ENCODE results near the gene FLOT2. TPM values are rescaled to one million over a fixed set of nuclear protein-coding genes. Genes with fewer than 3 reads are reported as not detected.

Gene FLOT2
- total and polyA plus RNA-seq, 2 of the 8 experiments (the other 6 are each of a cell fraction or from before 2014, with no cell fraction given): 116 to 189 TPM

GRCh38 chr17:28880572-28880945 lies 17.0 kb downstream of the FLOT2 start:
- 96% methylated on average over 10 of the region's 10 CpGs; no CpG with 5 or more reads in 1 of the 2 experiments for WGBS, 2 experiments (ENCODE audit: extremely low coverage in 1 of 2, insufficient coverage in 1 of 2, insufficient read length in 1 of 2, insufficient replicate concordance in 2 of 2, low coverage in 1 of 2, low lambda C conversion rate in 2 of 2, missing lambda C conversion rate in 1 of 2)
- TF ChIP-seq HDAC6 (IDR thresholded peaks at IDR 0.05; ENCODE audit: low read depth, low read length) (no peak), CTBP2 (IDR thresholded peaks at IDR 0.05; ENCODE audit: borderline replicate concordance, insufficient read depth, insufficient read length, low read length) (no peak), SRF (IDR thresholded peaks at IDR 0.05; ENCODE audit: low read depth, low read length) (no peak), RXRA (IDR thresholded peaks at IDR 0.05; ENCODE audit: insufficient read depth, low read depth, low read length) (no peak), CREB1 (IDR thresholded peaks at IDR 0.05) (no peak), SAP30 (IDR thresholded peaks at IDR 0.05; ENCODE audit: insufficient read depth, insufficient replicate concordance, low read length) (no peak), SP1 (IDR thresholded peaks at IDR 0.05; ENCODE audit: low read depth, low read length) (no peak), JUND (IDR thresholded peaks at IDR 0.05; ENCODE audit: low read length) (no peak), EP300 (IDR thresholded peaks at IDR 0.05; ENCODE audit: borderline replicate concordance in 1 of 2, low read depth in 2 of 2, low read length in 2 of 2) (no peak), TEAD4 (IDR thresholded peaks at IDR 0.05; ENCODE audit: low read depth, low read length) (no peak), ATF2 (IDR thresholded peaks at IDR 0.05; ENCODE audit: low read length) (no peak)

More at GRCh38 chr17:28880572-28880945, 17.0 kb downstream of the FLOT2 start:
- H2BK120ac ChIP-seq (replicated peaks; ENCODE audit: low read depth, low read length): no peak overlapping the region
- H4K8ac ChIP-seq (ENCODE audit: extremely low read depth, insufficient read depth, low read length): no peak overlapping the region; the same call in 1 of the 2 replicates
- no peak overlapping the region for H3K14ac ChIP-seq (ENCODE audit: insufficient read length)
- no peak overlapping the region for H2AFZ ChIP-seq (ENCODE audit: low read length)
- H3K56ac ChIP-seq (replicated peaks; ENCODE audit: insufficient read length, low read depth, low read length): no peak overlapping the region
- H2BK20ac ChIP-seq (ENCODE audit: low read length): no peak overlapping the region
- H3K4me1 ChIP-seq (replicated peaks in 1 of 4; ENCODE audit: control insufficient read depth in 3 of 4, insufficient read depth in 4 of 4, low read length in 3 of 4): no peaks in the 10 kb centered on the region; a peak in 3 of 7 replicates
- no peak overlapping the region for H3K18ac ChIP-seq (ENCODE audit: extremely low read depth, low read length)
- DNase-seq (ENCODE audit: low read depth in 1 of 2, low spot score in 2 of 2) (no peak), FAIRE-seq (no peak)
- no peak overlapping the region for H2BK5ac ChIP-seq (ENCODE audit: low read depth, low read length)
- POLR2A ChIA-PET (ENCODE audit: partially characterized antibody): interaction anchor here (0.6 to 1.9 kb wide), 2 partner anchors 10 to 164 kb away, joined by 4 to 6 read pairs; no protein-coding TSS in a partner anchor
- H3K4me2 ChIP-seq (ENCODE audit: insufficient read depth in 1 of 2, low read depth in 2 of 2, low read length in 2 of 2): no peak overlapping the region
- H3K27ac ChIP-seq (ENCODE audit: low read depth, low read length): no peak overlapping the region
- peaks cover 0 to 4% of the 10 kb centered on the region in 2 experiments for H4K20me1 ChIP-seq (replicated peaks in 1 of 2; ENCODE audit: control insufficient read depth in 1 of 2, insufficient read depth in 2 of 2, low read length in 2 of 2)
- no peak overlapping the region for H3K23ac ChIP-seq (ENCODE audit: insufficient read length)
- H3K9ac ChIP-seq (replicated peaks in 1 of 4; ENCODE audit: extremely low read depth in 1 of 4, low read depth in 3 of 4, low read length in 3 of 4): no peak overlapping the region
- H3K4ac ChIP-seq (replicated peaks; ENCODE audit: insufficient read length, low read depth, low read length): no peak overlapping the region
- H3K36me3 ChIP-seq (ENCODE audit: control insufficient read depth in 2 of 4, insufficient read depth in 4 of 4, low read length in 3 of 4): peaks cover 9 to 34% (median 24%) of the 10 kb centered on the region in 4 experiments; a peak in 6 of 8 replicates
- H2BK15ac ChIP-seq (ENCODE audit: low read length): no peak overlapping the region
- CTCF ChIA-PET (ENCODE audit: partially characterized antibody): interaction anchor here (0.6 to 5.7 kb wide), 14 partner anchors 10 to 153 kb away, joined by 3 to 73 read pairs (median 8); partner anchors contain the start of genes FLOT2 and TLCD1
- no peaks in the 10 kb centered on the region for H3K9me3 ChIP-seq (ENCODE audit: insufficient read depth in 2 of 2, low read depth in 1 of 2, low read length in 1 of 2)
- H3K79me2 ChIP-seq (ENCODE audit: control insufficient read depth in 1 of 2, insufficient read depth in 2 of 2, low read length in 2 of 2): no peaks in the 10 kb centered on the region
- no peak overlapping the region for H3K4me3 ChIP-seq (ENCODE audit: extremely low read depth in 1 of 4, insufficient read depth in 2 of 4, low read depth in 3 of 4, low read length in 4 of 4)
- no peaks in the 10 kb centered on the region for H3K23me2 ChIP-seq (ENCODE audit: low read depth, low read length)
- H4K5ac ChIP-seq (ENCODE audit: insufficient read length, low read depth, low read length): no peak overlapping the region
- no peak overlapping the region for H2AK5ac ChIP-seq (ENCODE audit: low read depth, low read length)
- no peak overlapping the region for H2BK12ac ChIP-seq (ENCODE audit: low read depth, low read length)
- H4K91ac ChIP-seq (replicated peaks; ENCODE audit: insufficient read length, low read length): no peak overlapping the region
- H3K79me1 ChIP-seq (ENCODE audit: low read depth, low read length): no peaks in the 10 kb centered on the region; the same call in 1 of the 2 replicates
- H3K27me3 ChIP-seq (replicated peaks in 1 of 4; ENCODE audit: control insufficient read depth in 3 of 4, extremely low read depth in 1 of 4, insufficient read depth in 3 of 4, low read length in 3 of 4): no peaks in the 10 kb centered on the region; a peak in 1 of 7 replicates

Measured in H1 (cell line).